ENCODE measurements around the gene LYRM4.
A peak's percentile ranks its signal among the peaks of the same experiment; 100 is the strongest.

LYRM4 gene

DNA sequence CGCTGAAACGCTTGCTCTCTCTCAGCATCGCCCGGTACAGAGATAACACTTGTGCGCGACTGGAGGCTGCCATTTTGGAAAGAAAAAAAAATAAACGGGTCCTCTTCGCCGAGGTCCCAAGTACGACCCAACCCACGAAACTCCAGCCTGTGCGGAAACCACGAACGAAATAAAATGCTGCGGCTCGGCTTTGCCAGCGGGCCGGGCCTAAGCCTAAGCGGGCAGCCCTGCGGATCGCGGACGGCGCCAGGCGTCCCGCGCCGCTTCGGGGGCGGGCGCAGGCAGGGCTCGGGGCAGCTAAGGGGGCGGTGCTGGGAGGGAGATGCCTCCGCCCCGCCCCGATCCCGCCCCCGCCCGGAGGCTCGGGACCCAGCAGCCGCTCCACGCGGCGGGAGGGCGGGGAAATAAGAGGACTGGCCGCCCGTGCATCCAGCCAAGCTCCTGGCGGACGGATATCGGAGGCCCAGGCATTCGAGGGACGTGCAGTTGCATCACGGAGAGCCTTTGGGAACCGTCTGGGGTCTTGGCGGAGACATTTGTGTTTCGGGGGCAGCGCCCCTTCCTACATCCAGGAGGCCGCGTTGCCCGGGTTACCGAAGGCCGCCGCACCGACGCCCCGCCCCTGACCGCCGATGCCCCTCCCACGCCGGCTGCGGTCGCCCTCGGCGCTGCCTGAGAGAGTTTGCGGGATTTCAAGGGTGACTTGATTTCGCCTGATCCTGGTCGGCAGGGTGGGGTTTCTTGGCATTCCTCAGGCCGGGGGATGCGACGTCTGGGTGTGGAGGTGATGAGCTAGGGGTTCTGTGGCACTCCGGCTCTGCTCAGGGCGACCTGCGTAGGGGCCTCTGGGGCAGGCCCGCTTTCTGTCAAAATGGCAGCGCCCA lies at the start of gene LYRM4, which contains the start of gene FARS2:
LYRM4 (minus strand) TSS at position 290 of the 884 bp plus-strand sequence; CDS start at position 73, 217 bp downstream.
FARS2 (plus strand) TSS at position 853 of the 884 bp plus-strand sequence.
- peak; percentile 94 for DNase-seq

DNA sequence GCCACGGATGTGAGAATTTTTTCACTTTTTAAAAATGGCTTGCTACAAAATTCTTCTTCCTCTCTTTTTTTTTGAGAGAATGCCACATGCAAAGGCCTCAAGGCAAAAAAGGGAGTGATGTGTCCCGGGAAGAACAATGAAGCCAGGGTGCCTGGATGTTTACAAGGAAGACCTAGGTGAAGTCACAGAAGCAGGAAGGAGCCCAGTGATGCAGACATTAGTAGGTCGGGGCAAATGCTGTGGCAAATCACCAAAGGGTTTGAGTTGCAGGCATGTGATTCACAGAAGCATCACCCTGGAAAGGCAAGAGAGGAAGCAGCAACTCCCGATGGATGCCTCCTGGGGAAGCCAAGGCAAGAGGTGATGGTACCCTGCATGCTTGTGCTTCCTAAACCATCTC lies 47.3 kb upstream of the LYRM4 start:
- no peak for DNase-seq

DNA sequence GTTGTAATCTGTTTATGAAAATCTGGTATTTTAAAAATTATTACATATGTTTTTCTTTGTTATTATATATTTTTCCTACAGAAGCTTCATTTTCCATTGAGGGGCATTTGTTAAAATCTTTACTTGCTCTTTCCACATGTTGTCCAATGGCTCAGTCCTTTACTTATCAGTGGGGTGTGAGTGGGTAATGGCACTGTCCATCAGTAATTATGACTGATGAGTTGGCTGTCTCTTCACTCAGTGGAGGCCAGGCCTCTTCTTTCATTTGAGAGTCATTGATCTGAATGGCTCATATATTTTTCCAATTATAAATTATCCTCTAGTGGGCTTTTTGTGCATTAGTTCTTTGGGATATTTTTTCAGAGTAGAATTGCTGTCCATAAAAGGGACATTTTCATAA lies 46.3 kb upstream of the LYRM4 start:
- DNase-seq, result no peak

DNA sequence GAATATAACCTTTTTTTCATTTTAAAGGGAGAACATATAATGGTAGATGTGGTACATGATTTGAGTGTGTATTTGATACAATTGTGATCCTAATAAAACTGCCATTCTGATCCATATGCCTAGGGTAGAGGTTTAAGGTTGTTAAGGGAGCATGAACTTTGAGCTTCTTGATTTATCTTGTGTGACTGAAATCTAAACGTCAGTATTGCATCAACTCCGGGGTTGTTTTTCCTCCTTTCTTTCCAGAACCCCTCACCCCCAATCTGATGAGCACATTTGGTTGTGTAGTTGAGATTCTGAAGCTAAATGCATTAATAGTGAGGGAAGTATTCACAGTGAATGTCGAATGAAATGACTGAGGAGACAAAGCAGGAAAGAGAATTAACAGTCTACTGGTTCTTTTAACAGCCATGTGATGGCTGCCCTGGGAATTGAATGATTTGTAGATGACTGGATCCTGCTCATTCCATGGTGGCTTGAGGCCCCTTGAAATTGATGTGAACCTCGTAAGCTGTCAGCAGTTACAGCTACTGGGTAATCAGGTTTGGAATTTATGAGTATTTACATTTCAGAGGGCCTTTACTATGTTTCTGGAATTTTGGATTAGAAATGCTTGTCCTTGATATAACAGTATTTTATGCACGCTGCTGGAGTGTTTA lies 45.3 kb upstream of the LYRM4 start:
- no peak for DNase-seq

DNA sequence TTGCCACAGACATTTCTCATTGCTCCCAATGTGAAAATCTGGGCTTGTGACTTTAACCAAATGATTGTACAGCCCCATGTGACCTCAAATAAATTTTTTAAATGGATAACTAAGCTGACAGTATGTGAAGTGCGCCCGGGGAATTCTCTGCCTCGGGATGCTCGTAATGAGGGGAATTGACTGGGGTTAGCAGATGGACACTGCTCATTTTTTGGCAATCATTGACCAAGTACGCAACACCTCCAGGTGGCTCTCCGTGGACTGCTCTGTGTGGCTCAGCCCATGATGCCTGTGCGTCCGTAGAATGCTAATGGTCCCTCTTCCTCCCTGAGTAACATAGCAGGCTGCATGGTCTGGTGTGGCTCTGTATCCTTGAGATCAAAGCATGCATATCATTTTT lies 42.9 kb upstream of the LYRM4 start:
- DNase-seq, result no peak

DNA sequence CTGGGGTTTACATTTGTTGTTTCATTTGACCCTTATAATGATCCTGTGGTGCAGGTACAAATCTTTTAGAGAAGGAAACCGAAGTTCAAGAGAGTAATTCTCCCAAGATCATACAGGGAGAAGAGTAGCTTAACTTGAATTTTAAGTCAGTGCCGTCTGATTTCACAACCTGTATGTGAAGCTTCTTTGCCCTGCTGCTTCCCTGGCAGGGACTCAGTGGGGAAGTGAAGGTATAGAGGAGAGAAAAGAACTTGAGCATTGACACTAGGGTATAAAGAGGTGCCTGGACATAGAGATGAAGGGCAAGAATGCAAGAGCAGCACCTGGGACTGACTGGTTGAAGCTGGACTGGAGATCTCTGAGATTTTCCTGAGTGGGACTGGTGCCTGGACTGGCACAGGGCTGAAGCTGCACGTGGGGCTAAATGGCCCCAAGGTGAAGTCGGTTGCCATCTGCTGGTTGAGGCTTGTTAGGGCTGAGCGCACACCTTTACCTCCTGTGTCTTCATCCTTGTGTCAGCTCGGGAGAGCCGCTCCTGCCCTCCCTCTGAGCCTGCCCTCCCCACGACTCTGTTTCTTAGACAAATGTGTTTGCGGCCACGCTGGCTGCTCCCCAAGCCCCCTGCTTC lies 42.4 kb upstream of the LYRM4 start:
- no peak for DNase-seq

DNA sequence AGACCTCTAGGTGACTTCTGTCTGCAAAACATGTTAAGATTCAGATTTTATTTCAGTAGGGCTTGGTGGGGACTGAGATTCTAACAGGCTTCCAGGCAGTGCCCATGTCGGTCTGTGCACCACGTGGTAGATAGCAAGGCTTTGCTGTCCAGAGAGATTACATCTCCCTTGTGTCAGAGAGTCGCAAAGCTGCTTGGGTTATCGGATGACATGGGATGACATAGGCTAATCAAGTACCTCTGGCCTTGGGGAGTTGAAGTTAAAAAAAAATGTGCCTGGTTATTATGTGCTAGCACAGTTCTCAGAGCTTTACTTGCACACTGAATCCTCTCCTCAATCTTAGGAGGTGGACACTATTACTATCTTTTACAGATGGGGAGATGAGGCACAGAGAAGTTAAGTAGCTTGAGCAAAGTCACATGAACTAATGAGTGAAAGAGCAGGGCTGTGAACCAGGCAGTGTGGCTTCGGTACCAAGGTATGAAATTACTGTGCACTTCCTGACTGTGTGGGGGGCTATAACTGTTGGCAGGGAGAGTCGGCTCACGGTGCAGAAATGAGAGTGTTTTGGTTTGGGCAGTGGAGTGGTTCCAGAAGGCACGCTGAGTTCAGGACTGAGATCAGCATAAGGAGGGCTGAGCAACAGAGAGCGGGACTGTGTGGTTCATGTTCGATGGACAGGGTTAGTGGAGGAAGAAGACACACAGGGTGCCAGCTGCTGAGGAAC lies 41.6 kb upstream of the LYRM4 start:
- no peak for DNase-seq

DNA sequence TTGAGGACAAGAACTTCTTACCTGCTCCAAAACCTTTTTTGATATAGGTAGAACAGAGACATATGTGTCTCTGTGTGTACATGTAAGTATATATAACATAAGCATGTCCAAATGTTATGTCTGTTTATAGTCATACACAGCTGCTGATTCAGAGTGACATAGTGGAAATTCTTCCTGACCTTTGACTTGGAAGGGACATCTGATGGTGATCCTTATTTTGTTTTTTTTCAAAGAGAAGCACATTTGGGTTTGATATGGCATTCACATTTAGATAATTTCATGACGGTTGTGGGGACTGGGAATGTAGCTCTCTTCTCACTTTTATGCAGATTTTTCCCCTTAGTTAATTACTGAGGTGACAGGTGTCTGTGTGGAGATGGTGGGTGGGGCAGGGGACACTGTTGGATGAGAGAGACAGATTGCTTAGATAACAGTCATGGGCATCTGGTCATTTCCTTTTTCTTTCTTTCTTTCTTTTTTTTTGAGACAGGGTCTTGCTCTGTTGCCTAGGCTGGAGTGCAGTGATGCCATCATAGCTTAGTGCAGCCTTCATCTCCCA lies 39.5 kb upstream of the LYRM4 start:
- DNase-seq, result no peak

DNA sequence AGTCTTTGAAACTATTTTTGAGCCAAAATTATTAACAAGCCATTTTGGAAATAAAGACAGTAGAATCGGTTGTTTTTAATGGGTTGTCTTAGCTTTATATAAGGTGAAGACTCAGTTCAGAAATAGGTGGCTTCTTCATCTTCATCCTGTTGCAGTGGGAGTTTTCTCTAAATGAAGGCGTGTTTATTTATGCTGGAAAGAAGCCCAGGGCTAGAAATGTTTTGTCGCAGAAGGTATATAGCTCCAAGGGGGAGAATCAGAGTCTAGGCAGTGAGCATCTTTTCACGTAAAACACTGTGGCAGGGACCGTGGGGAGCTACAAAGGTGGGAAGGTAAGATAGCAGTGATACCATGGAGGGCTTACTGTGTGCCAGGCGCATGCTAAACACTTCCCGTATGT lies 34.9 kb upstream of the LYRM4 start:
- DNase-seq, result no peak

DNA sequence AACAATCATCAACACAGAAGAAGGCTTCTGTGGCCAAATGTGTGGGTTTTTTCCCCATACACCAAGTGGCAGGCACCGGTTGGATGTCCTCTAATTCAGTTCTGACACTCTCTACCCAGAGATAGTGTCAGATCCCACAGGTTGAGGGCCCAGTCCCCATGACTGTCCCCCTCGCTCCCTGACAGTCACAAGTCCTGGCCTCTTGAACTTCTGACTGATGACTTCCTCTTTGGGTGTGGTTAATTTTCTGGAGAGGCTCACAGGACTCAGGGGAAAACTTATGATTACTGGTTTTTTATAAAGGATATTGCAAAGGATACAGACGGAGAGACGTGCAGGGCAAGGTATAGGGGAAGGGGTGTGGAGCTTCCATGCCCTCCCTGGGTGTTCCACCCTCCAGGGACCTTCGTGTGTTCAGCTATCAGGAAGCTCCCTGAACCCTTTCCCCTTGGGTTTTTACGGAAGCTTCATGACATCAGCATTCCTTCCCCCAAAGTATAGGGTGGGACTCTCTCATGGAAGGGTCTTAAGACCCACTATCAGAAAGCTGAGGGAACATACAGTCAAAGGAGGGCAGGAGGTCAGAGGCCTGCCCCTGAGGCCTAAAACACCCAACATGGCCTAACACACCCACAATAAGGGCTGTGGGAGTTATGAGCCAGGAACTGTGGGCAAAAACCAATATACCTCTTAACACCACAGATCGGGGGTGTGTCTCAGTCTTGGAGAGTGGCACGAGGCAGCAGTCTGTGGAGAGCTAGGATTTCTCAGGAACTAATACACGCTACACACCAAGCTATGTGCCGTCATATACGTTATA lies 33.9 kb upstream of the LYRM4 start:
- DNase-seq, result no peak

DNA sequence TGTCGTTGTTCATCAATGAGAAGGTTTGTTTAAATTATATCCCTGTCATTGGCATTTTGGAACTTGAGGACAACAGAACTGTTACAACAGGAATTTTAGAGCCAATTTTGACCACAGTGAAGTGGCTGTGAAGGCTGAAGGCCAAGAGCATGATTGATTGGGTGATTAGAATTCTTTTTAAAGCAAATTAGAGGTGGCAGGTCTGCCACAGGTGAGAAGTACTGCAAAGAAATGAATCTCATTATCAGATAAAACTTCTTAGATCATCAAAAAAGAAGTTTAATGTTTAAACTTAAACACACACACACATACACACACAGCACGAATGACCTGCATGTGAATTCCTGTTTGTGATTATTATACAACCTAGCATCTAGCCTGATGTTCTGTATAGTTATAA lies 32.9 kb upstream of the LYRM4 start:
- DNase-seq, result no peak

DNA sequence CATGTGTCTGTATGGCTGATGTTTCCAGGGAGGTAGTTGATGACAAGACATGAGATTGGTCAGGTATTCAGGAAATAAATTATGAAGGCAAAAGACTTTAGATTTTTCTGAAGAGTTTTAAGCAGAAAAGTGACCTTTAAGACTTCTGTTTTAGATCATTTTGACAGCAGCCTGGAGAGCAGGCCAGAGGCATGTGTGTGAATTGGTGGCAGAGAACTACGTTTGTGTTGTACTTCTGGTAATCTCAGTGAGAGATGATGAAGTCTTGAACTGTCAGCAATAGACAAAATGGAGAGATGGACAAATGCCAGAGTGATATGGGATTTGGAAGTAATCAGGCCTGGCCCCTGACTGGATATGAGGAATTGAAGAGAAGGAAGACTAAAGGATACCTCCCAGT lies 31.4 kb upstream of the LYRM4 start:
- no peak for DNase-seq

DNA sequence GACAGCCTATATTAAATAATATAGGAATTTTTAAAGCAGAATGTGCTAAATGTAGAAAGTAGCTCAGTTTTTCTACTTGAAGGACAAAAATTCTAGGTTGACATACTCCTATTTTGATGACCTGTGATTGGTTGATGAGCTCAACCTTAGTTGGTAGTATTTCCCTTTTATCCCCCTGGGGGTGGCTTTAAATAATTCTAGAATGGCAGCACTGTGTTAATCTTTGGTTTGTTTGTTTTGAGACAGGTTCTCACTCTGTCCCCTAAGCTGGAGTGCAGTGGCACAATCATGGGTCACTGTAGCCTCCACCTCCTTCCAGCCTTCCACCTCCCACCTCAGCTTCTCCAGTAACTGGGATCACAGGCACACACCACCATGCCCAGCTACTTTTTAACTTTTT lies 29.8 kb upstream of the LYRM4 start:
- DNase-seq, result no peak

DNA sequence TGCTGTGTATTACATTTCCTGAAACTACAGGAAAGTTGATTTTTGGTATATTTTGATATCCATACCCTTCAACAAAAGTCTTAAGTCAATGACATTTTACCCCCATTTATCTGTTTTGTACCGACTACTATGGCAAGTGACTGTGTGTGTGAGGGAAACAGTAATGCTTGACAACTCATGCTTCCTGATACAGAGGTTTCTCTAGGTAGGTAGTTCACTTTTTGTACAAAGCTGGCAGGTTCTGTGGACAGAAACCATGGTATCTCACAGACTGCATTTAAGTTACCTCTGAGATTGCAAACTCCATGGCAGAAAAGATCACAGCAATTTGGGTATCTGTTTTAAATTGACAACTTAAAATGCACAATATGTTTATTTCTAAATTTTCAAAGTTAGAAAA lies 29.3 kb upstream of the LYRM4 start:
- no peak for DNase-seq

DNA sequence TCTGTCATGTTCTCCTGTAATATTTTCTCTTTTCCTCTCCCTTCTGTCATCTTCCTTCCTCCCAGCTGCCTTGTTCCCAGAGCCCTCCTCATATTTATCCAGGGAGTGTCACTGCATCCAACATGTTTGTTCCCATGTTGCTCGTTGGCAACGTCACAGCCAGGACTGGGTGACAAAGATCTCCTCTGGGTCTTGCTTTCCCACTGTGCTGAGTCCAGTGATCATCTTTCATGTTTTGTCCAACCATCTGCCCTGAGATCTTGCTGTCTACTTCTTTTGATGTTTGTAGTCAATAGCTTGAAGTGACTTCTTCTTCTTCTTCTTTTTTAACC lies 27.2 kb upstream of the LYRM4 start:
- DNase-seq, result no peak

DNA sequence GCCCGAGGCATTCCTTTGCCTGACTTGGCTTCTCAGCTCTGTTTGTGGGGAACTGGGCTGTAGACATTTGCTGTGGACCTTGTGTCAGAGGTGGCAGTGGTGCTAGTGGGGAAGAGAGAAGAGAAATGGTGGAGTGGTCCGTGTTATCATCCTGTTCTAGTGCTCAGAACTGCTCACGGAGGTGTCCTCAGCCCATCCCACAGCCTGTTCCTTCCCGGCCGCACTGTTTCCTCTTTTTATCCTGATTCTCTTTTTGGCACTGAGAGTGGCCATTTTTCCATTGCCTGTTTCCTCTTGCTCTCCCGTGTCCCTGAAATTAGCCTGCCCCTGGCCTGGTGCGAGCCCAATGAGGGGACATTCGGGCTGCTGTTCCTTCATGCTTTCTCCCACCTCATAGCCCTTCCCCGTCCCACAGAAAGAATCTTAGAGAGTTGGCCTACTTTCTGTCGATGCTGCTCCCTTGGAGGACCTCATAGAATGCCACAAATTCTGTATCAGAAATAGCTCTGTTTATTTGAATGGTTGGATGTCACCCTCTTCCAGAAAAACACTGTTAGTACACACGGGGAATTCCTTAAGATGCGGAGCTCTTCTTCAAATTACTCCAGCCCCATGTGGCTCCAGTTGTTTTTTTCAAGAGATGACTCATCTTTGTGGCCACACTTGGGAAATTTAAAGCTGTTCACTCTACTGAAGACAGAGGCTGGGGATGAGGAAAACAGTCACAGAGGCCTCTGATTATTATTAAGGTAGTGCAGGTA lies 26.6 kb upstream of the LYRM4 start:
- no peak for DNase-seq

DNA sequence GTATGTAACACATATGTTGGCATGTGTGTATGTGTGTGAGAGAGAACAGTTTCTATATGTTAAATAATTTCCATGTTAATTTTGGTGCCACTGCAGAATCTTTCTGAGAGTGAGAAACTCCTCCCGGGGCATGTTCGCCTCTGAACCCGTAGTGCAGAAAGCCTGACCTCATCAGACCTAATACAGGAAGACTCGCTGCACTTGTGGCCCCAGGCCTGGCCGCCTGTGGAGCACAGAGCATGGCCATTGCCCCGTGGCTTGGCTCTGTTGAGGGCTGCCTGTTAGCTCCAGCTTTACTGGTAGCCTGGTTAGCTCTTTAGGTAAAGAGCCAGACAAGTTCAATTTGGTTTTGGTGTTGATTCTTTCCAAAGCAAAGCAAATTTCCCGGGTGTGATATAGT lies 26.0 kb upstream of the LYRM4 start:
- no peak for DNase-seq

DNA sequence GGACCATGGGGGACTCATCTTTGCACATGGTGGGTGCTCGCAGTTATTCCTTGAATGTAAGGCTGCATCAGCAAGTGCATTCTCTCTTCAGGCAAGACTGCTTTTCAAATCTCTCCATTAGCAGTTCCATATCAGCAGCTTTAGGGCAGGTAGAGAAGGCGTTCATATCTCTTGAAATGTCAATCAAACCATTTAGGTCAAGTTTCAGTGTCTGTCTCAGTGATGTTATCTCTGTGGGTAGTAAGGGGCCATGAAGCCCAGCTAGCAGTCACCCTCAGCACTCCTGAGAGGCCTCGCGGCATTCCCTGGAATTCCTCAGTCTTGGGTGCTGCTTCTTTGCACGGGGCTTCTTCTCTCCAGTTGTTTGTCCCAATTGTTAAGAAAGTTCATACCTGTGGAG lies 24.8 kb upstream of the LYRM4 start:
- DNase-seq, result no peak

DNA sequence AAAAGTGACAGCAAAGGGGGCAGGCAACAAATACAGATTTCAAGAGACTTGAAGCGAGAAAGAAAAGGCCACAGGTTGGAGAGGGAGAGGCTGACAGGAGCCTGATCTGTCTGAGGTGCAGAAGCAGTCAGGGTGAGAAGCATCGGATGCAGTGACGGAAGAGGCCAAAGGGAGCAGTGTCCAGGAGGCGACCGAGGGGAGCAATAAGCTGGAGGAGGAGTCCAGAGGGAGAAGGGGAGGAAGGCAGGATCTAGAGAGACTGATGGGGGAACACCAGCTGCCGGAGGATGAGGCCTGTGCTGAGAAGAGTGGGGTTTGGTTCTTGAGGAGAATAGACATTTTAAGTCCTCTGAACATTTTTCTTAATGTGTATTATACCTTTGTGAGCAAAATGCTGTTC lies 24.3 kb upstream of the LYRM4 start:
- DNase-seq, result no peak

DNA sequence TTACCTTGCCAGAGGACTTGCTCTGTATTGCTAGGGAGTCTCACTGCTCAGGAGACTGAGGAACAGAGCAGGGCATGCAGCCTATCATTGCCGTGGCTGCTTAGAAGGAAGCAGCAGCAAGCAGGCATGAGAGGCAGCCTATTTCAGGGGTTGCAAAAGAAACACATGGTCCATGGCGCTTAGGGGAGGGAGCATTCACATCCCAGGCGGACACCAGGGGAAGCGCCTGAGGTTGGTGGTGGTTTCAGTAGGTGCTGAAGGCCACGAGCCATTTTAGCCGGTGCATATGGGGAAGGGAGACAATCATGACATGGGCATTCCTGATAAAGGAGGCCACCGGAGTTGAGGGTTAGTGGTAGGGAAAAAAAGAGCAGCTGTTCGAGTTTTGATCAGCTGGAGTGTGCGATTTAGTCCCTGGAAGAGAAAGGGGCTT lies 21.5 kb upstream of the LYRM4 start:
- no peak for DNase-seq

DNA sequence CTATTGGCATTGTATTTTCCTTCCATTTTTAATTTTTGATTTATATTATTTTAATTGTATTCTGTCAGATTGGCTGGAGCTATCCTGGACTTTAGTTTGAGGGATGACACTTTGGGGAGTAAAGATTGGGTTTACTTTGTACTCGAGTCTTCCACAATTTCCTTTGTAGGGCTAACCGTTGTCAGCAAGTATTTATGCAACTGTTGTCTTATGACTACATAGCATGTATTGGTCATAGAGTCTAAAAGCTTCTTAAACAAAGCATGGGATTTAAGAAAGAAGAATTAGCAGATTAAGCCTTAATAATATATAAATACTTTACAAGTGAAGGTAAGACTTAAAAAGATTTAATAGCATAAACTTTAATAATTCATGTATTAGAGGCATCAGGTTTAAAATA lies 20.2 kb upstream of the LYRM4 start:
- DNase-seq, result no peak
